IMR-90 (cell line): ENCODE results near the gene SLC6A3.

Experiments
- BHLHE40 ChIP-seq: fragments of 150-350 bp; IDR thresholded peaks from 2 replicates; pipeline ENCODE4 v1.6.1; 2016; ENCODE audit warnings: mild to moderate bottlenecking, low read depth, low read length
- CTCF ChIP-seq: conservative IDR thresholded peaks from 2 replicates; pipeline ENCODE4 v1.5.1; 2012; ENCODE audit warnings: mild to moderate bottlenecking, low read depth, low read length, improper control_type of control experiment
- MAFK ChIP-seq: IDR thresholded peaks from 2 replicates; pipeline ENCODE4 v1.6.1; 2012; ENCODE audit warnings: low read depth, low read length, improper control_type of control experiment
- MAZ ChIP-seq: IDR thresholded peaks from 2 replicates; pipeline ENCODE4 v1.6.1; 2012; ENCODE audit warnings: low read depth, mild to moderate bottlenecking, low read length, improper control_type of control experiment, moderate library complexity, borderline replicate concordance
- POLR2A ChIP-seq: IDR thresholded peaks from 2 replicates; pipeline ENCODE4 v1.6.1; 2012; ENCODE audit warnings: mild to moderate bottlenecking, low read depth, low read length
- RAD21 ChIP-seq: IDR thresholded peaks from 2 replicates; pipeline ENCODE4 v1.6.1; 2012; ENCODE audit warnings: low read length, improper control_type of control experiment
- RFX5 ChIP-seq: IDR thresholded peaks from 2 replicates; pipeline ENCODE4 v1.8.0; 2012; ENCODE audit warnings: low read depth, mild to moderate bottlenecking, low read length, moderate library complexity
- USF2 ChIP-seq: fragments of 150-350 bp; IDR thresholded peaks from 2 replicates; pipeline ENCODE4 v1.6.1; 2017; ENCODE audit warnings: mild to moderate bottlenecking, antibody characterized with exemption, low read length, low read depth

GRCh38 chr5:1396293-1396816 is 48.9 kb downstream of the SLC6A3 start:
- TF ChIP-seq CTCF (no peak), MAZ (no peak), BHLHE40 (no peak), MAFK (no peak), RAD21 (no peak), POLR2A (no peak), RFX5 (no peak), USF2 (no peak)
